Measurements from ENCODE around the gene MARCO.

MARCO gene

DNA sequence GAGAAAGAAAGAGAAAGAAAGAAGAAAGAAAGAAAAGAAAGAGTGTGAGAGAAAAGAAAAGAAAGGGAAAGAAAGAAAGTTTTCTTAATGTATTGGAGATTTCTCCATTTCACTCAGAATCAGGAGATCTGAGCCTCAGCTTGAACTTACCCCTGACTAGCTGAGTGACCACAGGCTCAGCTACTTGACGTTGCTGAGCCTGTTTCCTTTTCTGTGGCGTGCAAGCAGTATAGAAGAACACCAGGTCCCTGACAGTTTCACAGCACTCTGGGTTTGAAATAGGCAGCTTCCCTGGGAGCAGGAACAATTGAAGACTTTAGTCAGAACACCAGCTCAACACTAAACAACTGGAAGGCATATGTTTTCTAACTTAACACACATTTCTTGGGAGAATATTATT is 44.7 kb downstream of the MARCO start:
- Histone ChIP-seq H3K4me3 (no peak overlapping the region), H3K9me3 (ENCODE audit: low read depth, low read length) (no peaks in the 10 kb centered on the region), H3K36me3 (ENCODE audit: insufficient read depth, low read length) (no peaks in the 10 kb centered on the region), H3K9ac (ENCODE audit: insufficient read length) (no peak overlapping the region), H3K27ac (no peak overlapping the region)
- TF ChIP-seq FOXP2 (optimal IDR thresholded peaks at IDR 0.05; ENCODE audit: control extremely low read depth, extremely low read length, insufficient read depth) = no peak
- TF ChIP-seq POLR2AphosphoS5 (IDR thresholded peaks at IDR 0.05; ENCODE audit: borderline replicate concordance, low read depth, low read length) = no peak
- TF ChIP-seq EZH2 (IDR thresholded peaks at IDR 0.05) = no peak
- DNase-seq (ENCODE audit: low read depth, low spot score) = no peak

- H3K27ac ChIP-seq = no peak overlapping the region
- no peaks in the 10 kb centered on the region for H3K9me3 ChIP-seq (ENCODE audit: low read depth, low read length)
- DNase-seq (ENCODE audit: low read depth, low spot score) = no peak
- no peak overlapping the region for H3K9ac ChIP-seq (ENCODE audit: insufficient read length)
- H3K36me3 ChIP-seq (ENCODE audit: insufficient read depth, low read length) = no peaks in the 10 kb centered on the region
- H3K4me3 ChIP-seq = no peak overlapping the region
- TF ChIP-seq POLR2AphosphoS5 (IDR thresholded peaks at IDR 0.05; ENCODE audit: borderline replicate concordance, low read depth, low read length) (no peak), FOXP2 (optimal IDR thresholded peaks at IDR 0.05; ENCODE audit: control extremely low read depth, extremely low read length, insufficient read depth) (no peak), EZH2 (IDR thresholded peaks at IDR 0.05) (no peak)
Measured at GRCh38 chr2:118987886-118988285, 45.9 kb downstream of the MARCO start.

DNA sequence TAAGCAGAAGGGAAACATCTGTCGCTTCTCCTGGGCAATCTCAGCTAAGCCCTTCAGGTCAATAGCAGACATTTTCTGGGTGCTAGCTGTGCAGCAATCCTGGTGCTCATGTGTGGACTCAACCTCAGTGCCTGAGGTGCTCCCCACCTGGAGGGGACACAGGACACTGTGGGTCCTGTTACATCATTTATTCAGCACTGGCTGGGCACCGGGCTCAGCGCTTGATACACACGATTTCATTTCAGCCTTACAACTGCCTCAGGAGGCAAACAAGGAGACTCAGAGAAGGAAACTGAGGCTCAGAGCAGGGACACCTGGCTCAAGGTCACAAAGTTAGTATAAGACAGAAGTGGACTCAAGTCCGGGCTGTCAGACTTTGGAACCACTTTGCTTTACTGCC is 46.7 kb downstream of the MARCO start:
- H3K4me3 ChIP-seq = no peak overlapping the region
- no peaks in the 10 kb centered on the region for H3K9me3 ChIP-seq (ENCODE audit: low read depth, low read length)
- no peaks in the 10 kb centered on the region for H3K36me3 ChIP-seq (ENCODE audit: insufficient read depth, low read length)
- TF ChIP-seq POLR2AphosphoS5 (IDR thresholded peaks at IDR 0.05; ENCODE audit: borderline replicate concordance, low read depth, low read length) = no peak
- TF ChIP-seq FOXP2 (optimal IDR thresholded peaks at IDR 0.05; ENCODE audit: control extremely low read depth, extremely low read length, insufficient read depth) = no peak
- no peak for TF ChIP-seq EZH2 (IDR thresholded peaks at IDR 0.05)
- no peak overlapping the region for H3K9ac ChIP-seq (ENCODE audit: insufficient read length)
- H3K27ac ChIP-seq = no peak overlapping the region
- no peak for DNase-seq (ENCODE audit: low read depth, low spot score)

GRCh38 chr2:118989481-118989880 is 47.5 kb downstream of the MARCO start:
- no peak for DNase-seq (ENCODE audit: low read depth, low spot score)
- H3K36me3 ChIP-seq (ENCODE audit: insufficient read depth, low read length) = no peaks in the 10 kb centered on the region

DNA sequence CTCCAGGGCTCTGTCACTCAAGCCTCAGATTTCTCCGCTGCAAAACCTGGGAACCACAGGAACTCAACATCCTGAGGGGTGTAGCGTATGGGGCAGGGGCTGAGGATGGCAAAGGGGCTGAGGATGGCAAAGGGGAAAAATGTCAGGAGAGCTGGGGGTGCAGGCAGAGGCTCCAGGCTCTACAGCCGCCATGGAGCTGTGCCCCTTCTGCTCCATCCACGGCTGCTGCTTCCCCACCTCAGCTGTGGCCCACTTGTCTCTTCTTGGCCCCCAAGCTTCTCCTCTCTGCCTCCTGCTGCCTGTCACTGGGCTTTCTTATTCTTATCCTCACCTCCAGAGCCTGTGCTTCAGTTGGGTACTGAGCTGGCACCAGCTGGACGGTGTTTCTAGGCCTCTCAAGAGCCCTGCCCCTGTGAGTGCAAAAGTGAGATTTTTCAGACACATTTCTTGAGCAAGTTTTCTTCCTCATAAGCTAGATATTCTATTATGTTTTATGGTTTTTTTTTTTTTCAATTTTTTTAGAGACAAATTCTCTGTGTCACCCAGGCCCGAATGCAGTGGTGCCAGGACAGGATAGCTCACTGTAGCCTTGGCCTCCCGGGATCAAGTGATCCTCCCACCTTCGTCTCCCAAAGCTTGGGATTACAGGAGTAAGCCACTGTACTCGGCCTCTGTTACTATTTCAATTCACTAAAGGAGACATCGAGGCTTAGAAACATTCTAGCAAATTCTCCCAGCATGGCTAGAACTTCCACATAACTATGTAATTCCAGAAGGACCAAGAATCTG is 49.0 kb downstream of the MARCO start:
- Histone ChIP-seq H3K27ac (no peak overlapping the region), H3K4me3 (no peak overlapping the region), H3K36me3 (ENCODE audit: insufficient read depth, low read length) (no peaks in the 10 kb centered on the region), H3K9ac (ENCODE audit: insufficient read length) (no peak overlapping the region), H3K9me3 (ENCODE audit: low read depth, low read length) (no peaks in the 10 kb centered on the region)
- TF ChIP-seq FOXP2 (optimal IDR thresholded peaks at IDR 0.05; ENCODE audit: control extremely low read depth, extremely low read length, insufficient read depth) = no peak
- no peak for TF ChIP-seq POLR2AphosphoS5 (IDR thresholded peaks at IDR 0.05; ENCODE audit: borderline replicate concordance, low read depth, low read length)
- no peak for TF ChIP-seq EZH2 (IDR thresholded peaks at IDR 0.05)
- no peak for DNase-seq (ENCODE audit: low read depth, low spot score)

More at GRCh38 chr2:118989481-118989880, 47.5 kb downstream of the MARCO start:
- no peak overlapping the region for H3K27ac ChIP-seq
- H3K4me3 ChIP-seq = no peak overlapping the region
- no peak overlapping the region for H3K9ac ChIP-seq (ENCODE audit: insufficient read length)
- H3K9me3 ChIP-seq (ENCODE audit: low read depth, low read length) = no peaks in the 10 kb centered on the region
- TF ChIP-seq POLR2AphosphoS5 (IDR thresholded peaks at IDR 0.05; ENCODE audit: borderline replicate concordance, low read depth, low read length) (no peak), FOXP2 (optimal IDR thresholded peaks at IDR 0.05; ENCODE audit: control extremely low read depth, extremely low read length, insufficient read depth) (no peak), EZH2 (IDR thresholded peaks at IDR 0.05) (no peak)

DNA sequence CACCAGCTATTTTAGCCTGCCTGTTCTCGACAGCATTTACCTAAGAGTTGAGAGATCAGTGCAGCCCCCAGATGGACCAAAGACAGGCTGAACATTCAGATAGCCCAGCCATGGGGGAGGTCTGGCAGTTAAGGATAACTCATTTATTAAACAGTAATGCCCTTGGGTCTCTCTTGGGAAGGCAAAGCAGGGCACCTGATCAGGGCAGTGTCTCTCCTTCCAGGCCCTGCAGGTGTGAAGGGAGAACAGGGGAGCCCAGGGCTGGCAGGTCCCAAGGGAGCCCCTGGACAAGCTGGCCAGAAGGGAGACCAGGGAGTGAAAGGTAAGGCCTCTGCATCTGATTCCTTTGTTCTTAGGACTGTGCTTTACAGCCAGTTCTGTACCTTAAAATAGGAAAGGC is 49.6 kb downstream of the MARCO start:
- H3K27ac ChIP-seq = no peak overlapping the region

DNA sequence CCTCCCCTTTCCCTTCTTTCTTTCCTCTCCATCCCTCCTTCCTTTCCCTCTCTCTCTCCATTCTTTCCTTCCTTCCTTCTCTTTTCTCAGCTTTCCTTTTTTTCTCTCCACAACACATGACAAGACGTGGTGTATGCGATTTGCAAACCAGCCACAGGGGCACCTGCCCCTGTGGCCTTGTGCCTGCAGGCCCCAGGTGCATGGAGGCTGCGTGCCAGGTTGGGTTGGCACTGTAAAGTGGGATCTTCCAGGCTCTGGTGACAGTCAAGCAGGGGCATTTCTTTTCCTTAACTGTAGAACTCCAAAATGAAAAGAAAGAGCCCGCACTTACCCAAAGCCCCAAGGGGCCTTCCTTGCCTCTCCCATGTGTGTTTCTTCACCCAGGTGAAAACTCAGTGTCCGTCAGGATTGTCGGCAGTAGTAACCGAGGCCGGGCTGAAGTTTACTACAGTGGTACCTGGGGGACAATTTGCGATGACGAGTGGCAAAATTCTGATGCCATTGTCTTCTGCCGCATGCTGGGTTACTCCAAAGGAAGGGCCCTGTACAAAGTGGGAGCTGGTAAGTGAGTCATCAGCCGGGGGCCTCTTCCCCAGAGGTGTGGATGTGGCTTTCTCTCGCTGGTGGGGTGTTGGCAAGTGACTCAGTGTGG is 50.9 kb downstream of the MARCO start:
- no peaks in the 10 kb centered on the region for H3K9me3 ChIP-seq (ENCODE audit: low read depth, low read length)
- no peak overlapping the region for H3K27ac ChIP-seq
- no peak overlapping the region for H3K9ac ChIP-seq (ENCODE audit: insufficient read length)
- TF ChIP-seq FOXP2 (optimal IDR thresholded peaks at IDR 0.05; ENCODE audit: control extremely low read depth, extremely low read length, insufficient read depth) (no peak), EZH2 (IDR thresholded peaks at IDR 0.05) (no peak), POLR2AphosphoS5 (IDR thresholded peaks at IDR 0.05; ENCODE audit: borderline replicate concordance, low read depth, low read length) (no peak)
- H3K4me3 ChIP-seq = no peak overlapping the region
- H3K36me3 ChIP-seq (ENCODE audit: insufficient read depth, low read length) = no peaks in the 10 kb centered on the region
- DNase-seq (ENCODE audit: low read depth, low spot score) = no peak

More for the DNA sequence above, 49.6 kb downstream of the MARCO start:
- Histone ChIP-seq H3K4me3 (no peak overlapping the region), H3K9ac (ENCODE audit: insufficient read length) (no peak overlapping the region), H3K36me3 (ENCODE audit: insufficient read depth, low read length) (no peaks in the 10 kb centered on the region), H3K9me3 (ENCODE audit: low read depth, low read length) (no peaks in the 10 kb centered on the region)
- no peak for TF ChIP-seq FOXP2 (optimal IDR thresholded peaks at IDR 0.05; ENCODE audit: control extremely low read depth, extremely low read length, insufficient read depth)
- no peak for DNase-seq (ENCODE audit: low read depth, low spot score)

GRCh38 chr2:118993392-118993752 is 51.4 kb downstream of the MARCO start:
- TF ChIP-seq FOXP2 (optimal IDR thresholded peaks at IDR 0.05; ENCODE audit: control extremely low read depth, extremely low read length, insufficient read depth) (no peak), POLR2AphosphoS5 (IDR thresholded peaks at IDR 0.05; ENCODE audit: borderline replicate concordance, low read depth, low read length) (no peak), EZH2 (IDR thresholded peaks at IDR 0.05) (no peak)
- Histone ChIP-seq H3K4me3 (no peak overlapping the region), H3K9me3 (ENCODE audit: low read depth, low read length) (no peaks in the 10 kb centered on the region), H3K27ac (no peak overlapping the region), H3K36me3 (ENCODE audit: insufficient read depth, low read length) (no peaks in the 10 kb centered on the region), H3K9ac (ENCODE audit: insufficient read length) (no peak overlapping the region)
- no peak for DNase-seq (ENCODE audit: low read depth, low spot score)

Data from SK-N-MC (cell line).